Large intestine (tissue), 12 donors: ENCODE measurements around the gene SMCO2. TPM values are rescaled to one million over a fixed set of nuclear protein-coding genes. Genes with fewer than 3 reads are reported as not detected.

Source experiments
- DNase-seq, 2 donors: peaks; one replicate each; pipeline versions ENCODE4 v3.0.0 to v3.0.0-alpha.2; 2013
- H3K27ac ChIP-seq: one replicate; pipeline ENCODE4 v1.5.1; 2013; ENCODE audit warnings: low read length
- H3K27me3 ChIP-seq: 2 replicates; pipeline ENCODE4 v1.6.1; 2013; ENCODE audit warnings: low read length; ENCODE audit not compliant: control insufficient read depth, insufficient read depth
- H3K36me3 ChIP-seq: 2 replicates; pipeline ENCODE4 v1.6.1; 2013; ENCODE audit warnings: low read length; ENCODE audit not compliant: control insufficient read depth, insufficient read depth
- H3K4me1 ChIP-seq: one replicate; pipeline ENCODE4 v1.6.1; 2013; ENCODE audit warnings: low read length; ENCODE audit not compliant: control insufficient read depth, insufficient read depth
- H3K4me3 ChIP-seq: one replicate; pipeline ENCODE4 v1.5.1; 2013; ENCODE audit warnings: low read length
- H3K9me3 ChIP-seq: one replicate; pipeline ENCODE4 v1.6.1; 2013; ENCODE audit warnings: mild to moderate bottlenecking, low read depth, low read length, moderate library complexity; ENCODE audit not compliant: control insufficient read depth
- WGBS: methylation state at CpG from one replicate; pipeline ENCODE4 v1.1.5; 2013; ENCODE audit warnings: low lambda C conversion rate; ENCODE audit not compliant: insufficient coverage; 5-methylcytosine and 5-hydroxymethylcytosine counted together
- long read RNA-seq, 11 donors: transcript quantifications; one replicate each; lab custom pipeline, GENCODE V29; 2026
- polyA plus RNA-seq: library from polyadenylated mRNA; unstranded; fragments of 120-200 nt; gene quantifications from one replicate; pipeline ENCODE4 v1.2.1, GENCODE V29; 2013

SMCO2 gene
- polyA plus RNA-seq: 0.25 TPM
- long read RNA-seq, donor 1: 0 reads
- long read RNA-seq, donor 2: 0 reads
- long read RNA-seq, donor 3: 0 reads
- long read RNA-seq, donor 4: 0 reads
- long read RNA-seq, donor 5: 0 reads
- long read RNA-seq, donor 6: 0 reads
- long read RNA-seq, donor 7: 0 reads
- long read RNA-seq, donor 8: 0 reads
- long read RNA-seq, donor 9: 0 reads
- long read RNA-seq, donor 10: 0 reads
- long read RNA-seq, donor 11: 0 reads

DNA sequence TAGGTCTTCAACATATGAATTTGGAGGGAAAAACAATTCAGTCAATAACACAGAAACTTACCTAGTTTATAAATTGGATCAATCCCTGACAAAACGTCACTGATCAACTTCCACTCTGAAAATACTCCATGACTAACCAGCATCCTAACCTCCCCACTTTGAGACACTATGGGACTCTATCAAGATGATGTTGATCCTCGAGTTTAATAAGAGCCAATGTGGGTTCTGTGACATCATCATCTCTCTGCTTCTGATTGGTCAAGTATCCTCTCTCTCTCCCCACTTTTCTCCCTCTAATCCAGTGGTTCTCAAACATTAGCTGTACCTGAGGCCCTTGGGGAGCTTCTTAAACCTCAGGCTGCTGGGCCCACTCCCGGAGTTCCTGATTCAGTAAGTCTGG is at the start of gene SMCO2:
Gene SMCO2 (plus strand): TSS at position 301 of the 400 bp plus-strand sequence. CDS start 23,896 bp downstream, outside the sequence.
- Histone ChIP-seq H3K4me3 (no peak within 1 kb of the TSS), H3K27ac (no peak within 1 kb of the TSS), H3K36me3 (no peaks in the 10 kb centered on the region), H3K4me1 (no peaks in the 10 kb centered on the region), H3K9me3 (no peaks in the 10 kb centered on the region), H3K27me3 (no peaks in the 10 kb centered on the region)
- DNase-seq: no peak
- WGBS: 100% methylated on average over 1 of the region's 3 CpGs

- DNase-seq: no peak
- H3K4me1 ChIP-seq: no peaks in the 10 kb centered on the region
- H3K36me3 ChIP-seq: no peaks in the 10 kb centered on the region
- no peak overlapping the region for H3K4me3 ChIP-seq
- H3K9me3 ChIP-seq: no peaks in the 10 kb centered on the region
- H3K27ac ChIP-seq: no peak overlapping the region
- WGBS: no CpG with 5 or more reads among the region's 2 CpGs
- no peaks in the 10 kb centered on the region for H3K27me3 ChIP-seq
These were observed 48.1 kb upstream of the SMCO2 start for GRCh38 chr12:27398466-27398865.

DNA sequence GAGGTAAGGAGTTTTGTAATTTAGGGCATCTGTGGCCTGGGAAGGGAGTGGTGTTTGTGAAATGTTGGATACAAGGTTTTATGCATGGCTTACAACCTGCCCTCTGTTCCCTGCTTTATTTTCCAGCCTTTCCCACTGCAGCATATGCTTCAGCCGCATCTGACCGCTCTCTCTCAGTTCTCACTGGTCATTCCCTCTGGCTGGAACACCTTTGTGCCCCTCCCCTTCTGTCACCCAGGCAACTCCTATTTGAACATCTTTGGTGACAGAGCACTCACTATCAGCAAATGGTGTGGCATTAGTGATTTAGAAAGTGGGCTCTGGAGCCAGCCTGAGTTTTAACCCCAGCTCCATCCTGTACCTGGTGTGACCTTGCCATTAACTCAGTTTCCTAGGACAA is 47.5 kb upstream of the SMCO2 start:
- no CpG with 5 or more reads among the region's 2 CpGs for WGBS
- DNase-seq: no peak
- no peak overlapping the region for H3K4me3 ChIP-seq
- H3K4me1 ChIP-seq: no peaks in the 10 kb centered on the region
- no peaks in the 10 kb centered on the region for H3K9me3 ChIP-seq
- no peaks in the 10 kb centered on the region for H3K36me3 ChIP-seq
- no peaks in the 10 kb centered on the region for H3K27me3 ChIP-seq
- no peak overlapping the region for H3K27ac ChIP-seq

GRCh38 chr12:27400856-27401354 is 45.6 kb upstream of the SMCO2 start:
- Histone ChIP-seq H3K4me1 (no peaks in the 10 kb centered on the region), H3K27ac (no peak overlapping the region), H3K4me3 (no peak overlapping the region), H3K36me3 (no peaks in the 10 kb centered on the region), H3K27me3 (no peaks in the 10 kb centered on the region), H3K9me3 (peaks cover 6% of the 10 kb centered on the region)
- 100% methylated on average over 1 of the region's 5 CpGs for WGBS
- no peak for DNase-seq

- Histone ChIP-seq H3K4me1 (no peaks in the 10 kb centered on the region), H3K27ac (no peak overlapping the region), H3K4me3 (no peak overlapping the region), H3K36me3 (no peaks in the 10 kb centered on the region), H3K9me3 (peaks cover 4% of the 10 kb centered on the region), H3K27me3 (no peaks in the 10 kb centered on the region)
- no peak for DNase-seq
These were observed 34.5 kb upstream of the SMCO2 start for GRCh38 chr12:27412047-27412446.

DNA sequence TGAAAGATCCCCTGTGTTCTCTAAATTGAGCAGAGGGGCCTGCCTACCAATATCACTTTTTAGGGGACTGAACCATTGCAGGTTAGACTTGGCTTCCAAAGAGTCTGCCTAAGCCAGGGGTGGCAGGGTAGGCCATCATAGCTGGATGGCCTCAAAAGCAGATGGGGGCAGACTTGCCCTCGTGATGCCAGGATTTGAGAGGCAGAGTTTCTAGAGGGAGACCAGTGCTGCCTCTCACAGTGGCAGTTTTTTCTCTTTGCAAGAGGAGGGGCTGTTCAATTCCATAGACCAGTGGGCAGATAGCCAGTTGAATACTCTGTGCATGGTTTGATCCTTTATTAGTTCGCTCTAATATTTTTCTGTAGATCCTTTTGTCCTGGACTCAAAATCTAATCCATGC is 23.8 kb upstream of the SMCO2 start:
- WGBS: no CpG with 5 or more reads among the region's 2 CpGs
- Histone ChIP-seq H3K9me3 (peaks cover 10% of the 10 kb centered on the region), H3K4me1 (no peaks in the 10 kb centered on the region), H3K27ac (no peak overlapping the region), H3K36me3 (no peaks in the 10 kb centered on the region), H3K4me3 (no peak overlapping the region), H3K27me3 (no peaks in the 10 kb centered on the region)
- no peak for DNase-seq

DNA sequence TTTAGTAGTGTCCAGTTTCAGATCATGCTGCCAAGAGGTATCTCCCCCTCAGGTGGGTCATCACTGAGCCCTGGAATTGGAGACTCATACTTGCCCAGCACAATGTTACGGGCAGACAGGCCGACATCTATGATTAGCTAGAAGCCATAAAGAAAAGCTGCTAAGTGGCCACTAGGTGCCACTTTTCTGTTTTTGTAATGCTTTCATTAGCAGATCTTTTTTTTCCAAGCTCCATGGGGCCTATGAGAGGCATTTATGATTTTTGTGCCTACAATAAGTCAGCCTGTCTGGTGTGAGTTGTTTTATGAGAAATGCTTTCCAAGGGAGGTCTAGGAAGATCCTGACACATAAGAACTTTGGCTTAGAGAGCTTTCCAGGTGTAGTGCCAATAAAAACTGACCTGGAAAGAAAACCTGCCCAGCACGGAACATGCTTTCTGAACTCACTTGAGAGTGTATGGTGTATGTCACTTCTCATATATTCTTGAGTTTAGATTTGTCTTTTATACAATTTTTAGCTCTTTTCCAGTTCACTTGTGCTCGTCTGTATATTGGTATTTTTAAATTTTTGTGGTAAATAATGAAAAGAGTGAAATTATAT is 21.8 kb upstream of the SMCO2 start:
- Histone ChIP-seq H3K9me3 (no peaks in the 10 kb centered on the region), H3K27ac (no peak overlapping the region), H3K4me1 (no peaks in the 10 kb centered on the region), H3K27me3 (no peaks in the 10 kb centered on the region), H3K4me3 (no peak overlapping the region), H3K36me3 (no peaks in the 10 kb centered on the region)
- DNase-seq: peak; percentile 28 to 62
- WGBS: no CpG with 5 or more reads among the region's 4 CpGs

- H3K9me3 ChIP-seq: no peaks in the 10 kb centered on the region
- WGBS: 94% methylated on average over 5 of the region's 5 CpGs
- no peaks in the 10 kb centered on the region for H3K27me3 ChIP-seq
- H3K4me3 ChIP-seq: no peak overlapping the region
- no peak for DNase-seq
- H3K4me1 ChIP-seq: no peaks in the 10 kb centered on the region
- no peak overlapping the region for H3K27ac ChIP-seq
- no peaks in the 10 kb centered on the region for H3K36me3 ChIP-seq
These were observed 21.2 kb upstream of the SMCO2 start for GRCh38 chr12:27425306-27425705.

- no peaks in the 10 kb centered on the region for H3K27me3 ChIP-seq
- 100% methylated on average over 1 of the region's 6 CpGs for WGBS
- H3K9me3 ChIP-seq: no peaks in the 10 kb centered on the region
- no peaks in the 10 kb centered on the region for H3K4me1 ChIP-seq
- no peaks in the 10 kb centered on the region for H3K36me3 ChIP-seq
- no peak for DNase-seq
- H3K4me3 ChIP-seq: no peak overlapping the region
- H3K27ac ChIP-seq: no peak overlapping the region
These were observed 19.6 kb upstream of the SMCO2 start for GRCh38 chr12:27426743-27427487.

- no peak overlapping the region for H3K4me3 ChIP-seq
- no peaks in the 10 kb centered on the region for H3K4me1 ChIP-seq
- no CpG with 5 or more reads among the region's 3 CpGs for WGBS
- DNase-seq: no peak
- no peaks in the 10 kb centered on the region for H3K9me3 ChIP-seq
- H3K36me3 ChIP-seq: no peaks in the 10 kb centered on the region
- H3K27me3 ChIP-seq: no peaks in the 10 kb centered on the region
- H3K27ac ChIP-seq: no peak overlapping the region
These were observed 18.7 kb upstream of the SMCO2 start for GRCh38 chr12:27427824-27428223.
